Endothelial cell of umbilical vein (primary cell): ENCODE results near the gene LIPM. TPM values are rescaled to one million over a fixed set of nuclear protein-coding genes. Genes with fewer than 3 reads are reported as not detected.

Experiments used
- BruUV-seq: library from RNA; stranded (reverse); fragments of 400-500 nt; replicated peaks from 2 replicates; lab custom pipeline; 2021; lab: Mats Ljungman, UMichigan
- CTCF ChIA-PET: fragments of 300-600, 350-600 bp; sonication (Branson Sonifier 250); formaldehyde crosslinking; loops from one replicate; lab custom pipeline; 2021; ENCODE audit warnings: antibody characterized with exemption, inconsistent platforms; lab: Charles Lee
- POLR2A ChIA-PET: fragments of 300-600, 350-600 bp; sonication (Branson Sonifier 250); formaldehyde crosslinking; loops from one replicate; lab custom pipeline; 2021; ENCODE audit warnings: antibody characterized with exemption, inconsistent platforms; lab: Charles Lee
- DNase-seq: peaks from one replicate; pipeline ENCODE4 v3.0.0-alpha.2; 2011; ENCODE audit warnings: low read depth, low spot score
- FAIRE-seq: peaks from 2 replicates; lab custom pipeline; 2011; peaks lifted over from hg19 to GRCh38; lab: Jason Lieb, UNC
- H2AFZ ChIP-seq: 2 replicates; pipeline ENCODE4 v1.6.0; 2012; ENCODE audit warnings: low read depth, low read length, control low read depth, inconsistent platforms
- H3K27ac ChIP-seq: 2 replicates; pipeline ENCODE4 v1.5.1; 2011; ENCODE audit warnings: low read depth, mild to moderate bottlenecking, control low read depth, low read length, moderate library complexity; ENCODE audit not compliant: insufficient read depth
- H3K27me3 ChIP-seq, 2 experiments: 2 replicates each; pipeline versions ENCODE4 v1.6.0 to v1.6.1; 2011; ENCODE audit warnings: low read length in 2 of 2, mixed read lengths in 1 of 2; ENCODE audit not compliant: control insufficient read depth in 2 of 2, insufficient read depth in 2 of 2
- H3K36me3 ChIP-seq, 2 experiments: 2 replicates in 1 of 2; 3 replicates in 1 of 2; pipeline ENCODE4 v1.5.1; 2011; ENCODE audit warnings: low read length in 2 of 2, mild to moderate bottlenecking in 1 of 2, moderate library complexity in 1 of 2; ENCODE audit not compliant: control insufficient read depth in 2 of 2, insufficient read depth in 2 of 2; ENCODE audit errors: extremely low read depth in 1 of 2
- H3K4me1 ChIP-seq: 3 replicates; pipeline ENCODE4 v1.5.1; 2011; ENCODE audit warnings: mild to moderate bottlenecking, low read length; ENCODE audit not compliant: control insufficient read depth, insufficient read depth; ENCODE audit errors: extremely low read depth
- H3K4me2 ChIP-seq: 2 replicates; pipeline ENCODE4 v1.6.1; 2011; ENCODE audit warnings: low read length, control low read depth, mixed read lengths; ENCODE audit not compliant: insufficient read depth
- H3K4me3 ChIP-seq, 3 experiments: fragments of 200-600 bp in 1 of 3; sonication (generic), shearing (Covaris generic) in 1 of 3; replicated peaks in 1 of 3; 2 replicates each; pipeline ENCODE4 v1.5.1; 2011 to 2016; ENCODE audit warnings: control low read depth in 3 of 3, low read length in 3 of 3, mild to moderate bottlenecking in 2 of 3, inconsistent platforms in 1 of 3, low read depth in 1 of 3, moderate library complexity in 1 of 3; ENCODE audit not compliant: insufficient read depth in 1 of 3
- H3K79me2 ChIP-seq: 2 replicates; pipeline ENCODE4 v1.6.0; 2012; ENCODE audit warnings: low read length, inconsistent platforms; ENCODE audit not compliant: control insufficient read depth, insufficient read depth
- H3K9ac ChIP-seq: replicated peaks from 2 replicates; pipeline ENCODE3; 2011; ENCODE audit warnings: low read length, control low read depth; ENCODE audit not compliant: insufficient read depth; ENCODE audit errors: extremely low read depth
- H3K9me1 ChIP-seq: replicated peaks from 3 replicates; pipeline ENCODE4 v1.6.0; 2011; ENCODE audit warnings: mild to moderate bottlenecking, low read length; ENCODE audit not compliant: control insufficient read depth, insufficient read depth; ENCODE audit errors: extremely low read depth
- H3K9me3 ChIP-seq: replicated peaks from 2 replicates; pipeline ENCODE4 v1.5.1; 2012; ENCODE audit warnings: low read length, inconsistent platforms; ENCODE audit not compliant: control insufficient read depth, insufficient read depth
- H4K20me1 ChIP-seq: replicated peaks from 2 replicates; pipeline ENCODE3; 2011; ENCODE audit warnings: mild to moderate bottlenecking, low read length; ENCODE audit not compliant: control insufficient read depth, insufficient read depth; ENCODE audit errors: extremely low read depth
- CTCF ChIP-seq, 2 donors: IDR thresholded peaks; 1 replicate in 1 of 2; 2 replicates in 1 of 2; pipeline ENCODE4 v1.5.1; 2011; ENCODE audit warnings: low read length in 2 of 2, mild to moderate bottlenecking in 2 of 2, moderate library complexity in 2 of 2, control low read depth in 1 of 2, inconsistent platforms in 1 of 2, low read depth in 1 of 2; ENCODE audit not compliant: insufficient read depth in 1 of 2; ENCODE audit errors: extremely low read depth in 1 of 2
- EZH2 ChIP-seq: IDR thresholded peaks from 2 replicates; pipeline ENCODE4 v1.6.1; 2012; ENCODE audit warnings: borderline replicate concordance, low read depth, mild to moderate bottlenecking, moderate library complexity, low read length, inconsistent platforms; ENCODE audit not compliant: severe bottlenecking
- FOS ChIP-seq: IDR thresholded peaks from 2 replicates; pipeline ENCODE4 v1.6.1; 2011; ENCODE audit warnings: mild to moderate bottlenecking, low read length, moderate library complexity, borderline replicate concordance; ENCODE audit not compliant: insufficient read depth
- GATA2 ChIP-seq: IDR thresholded peaks from 2 replicates; pipeline ENCODE4 v1.7.0; 2011; ENCODE audit warnings: low read depth, mild to moderate bottlenecking, moderate library complexity, mixed read lengths, low read length; ENCODE audit not compliant: insufficient read length, insufficient read depth
- JUN ChIP-seq: IDR thresholded peaks from 2 replicates; pipeline ENCODE4 v1.6.1; 2011; ENCODE audit warnings: borderline replicate concordance, low read depth; ENCODE audit not compliant: insufficient read length, insufficient read depth
- MYC ChIP-seq: IDR thresholded peaks from one replicate; pipeline ENCODE4 v1.6.1; 2011; ENCODE audit warnings: mild to moderate bottlenecking, low read depth, low read length
- POLR2AphosphoS5 ChIP-seq: IDR thresholded peaks from 2 replicates; pipeline ENCODE4 v1.6.1; 2012; ENCODE audit warnings: low read depth, mild to moderate bottlenecking, control low read depth, low read length, moderate library complexity; ENCODE audit not compliant: insufficient read depth
- dilution Hi-C: fragments of 300-500 bp; cut with MboI; formaldehyde crosslinking; loops from one replicate; pipeline ENCODE4 v1.15.0; 2019; ENCODE audit warnings: low sequenced_read_pairs; ENCODE audit not compliant: extremely low pct_ligation_motif_present
- intact Hi-C: fragments of 100-400 bp; cut with micrococcal nuclease; formaldehyde crosslinking; loops from one replicate; pipeline ENCODE4 v1.10.0; 2022
- polyA plus RNA-seq, 4 experiments: library from polyadenylated mRNA; depleted of rRNA in 3 of 4; stranded (reverse) in 3 of 4; unstranded in 1 of 4; fragments of >200 nt; gene quantifications; 2 replicates each; pipeline versions ENCODE4 v1.2.1 to v1.2.3, GENCODE V29; 2011 to 2012; ENCODE audit warnings: missing spikeins in 1 of 4
- total RNA-seq: library from RNA; stranded (reverse); gene quantifications from 2 replicates; pipeline ENCODE4 v1.2.3, GENCODE V29; 2021

LIPM gene
- total and polyA plus RNA-seq, 2 donors (not counting 3 experiments of a cell fraction or from before 2014, with no cell fraction given), result not detected

- Histone ChIP-seq H3K4me1 (no peaks in the 10 kb centered on the region), H3K79me2 (no peaks in the 10 kb centered on the region), H3K36me3 (no peaks in the 10 kb centered on the region), H3K9me3 (no peaks in the 10 kb centered on the region), H2AFZ (no peak overlapping the region), H3K9ac (no peak overlapping the region), H3K4me2 (no peak overlapping the region), H3K27me3 (peaks cover 0 to 1% of the 10 kb centered on the region in 2 experiments), H3K27ac (no peak overlapping the region), H3K4me3 (no peak overlapping the region), H3K9me1 (no peaks in the 10 kb centered on the region), H4K20me1 (no peaks in the 10 kb centered on the region)
- FAIRE-seq, result no peak
- no peak for DNase-seq
- CTCF ChIA-PET, result interaction anchor here (0.9 to 12.3 kb wide), 4 partner anchors 42 to 377 kb away, joined by 3 to 584 read pairs (median 3); no protein-coding TSS in a partner anchor
- dilution Hi-C loops (no loop called here), intact Hi-C loops (no loop called here)
- POLR2A ChIA-PET, result interaction anchor here (0.5 kb wide), 1 partner anchor 91 kb away, joined by 4 read pairs; no protein-coding TSS in a partner anchor
- TF ChIP-seq GATA2 (no peak), JUN (no peak), MYC (no peak), EZH2 (no peak), FOS (no peak), POLR2AphosphoS5 (no peak)
- no TSS peak for BruUV-seq
These were observed 37.6 kb downstream of the LIPM start for GRCh38 chr10:88840104-88840503.

- dilution Hi-C loops, result no loop called here
- CTCF ChIA-PET, result interaction anchor here (0.9 to 12.3 kb wide), 6 partner anchors 29 to 377 kb away, joined by 3 to 584 read pairs (median 3); partner anchors contain the start of gene STAMBPL1
- FAIRE-seq, result no peak
- Histone ChIP-seq H2AFZ (no peak overlapping the region), H3K4me2 (no peak overlapping the region), H3K9me3 (no peaks in the 10 kb centered on the region), H3K36me3 (no peaks in the 10 kb centered on the region), H3K4me3 (no peak overlapping the region), H3K27ac (no peak overlapping the region), H3K9me1 (no peaks in the 10 kb centered on the region), H3K4me1 (no peaks in the 10 kb centered on the region), H3K79me2 (no peaks in the 10 kb centered on the region), H4K20me1 (no peaks in the 10 kb centered on the region), H3K27me3 (peaks cover 0 to 2% of the 10 kb centered on the region in 2 experiments), H3K9ac (no peak overlapping the region)
- no TSS peak for BruUV-seq
- TF ChIP-seq CTCF (IDR thresholded peaks at IDR 0.05; ENCODE audit: extremely low read depth in 1 of 2, insufficient read depth in 1 of 2, low read depth in 1 of 2, low read length in 2 of 2) (no peak), GATA2 (no peak), EZH2 (no peak)
- POLR2A ChIA-PET, result no interaction called here
- DNase-seq, result no peak
- intact Hi-C loops, result no loop called here
These were observed 38.4 kb downstream of the LIPM start for GRCh38 chr10:88840881-88841280.
